ENCODE measurements around the gene KERA.

KERA gene

DNA sequence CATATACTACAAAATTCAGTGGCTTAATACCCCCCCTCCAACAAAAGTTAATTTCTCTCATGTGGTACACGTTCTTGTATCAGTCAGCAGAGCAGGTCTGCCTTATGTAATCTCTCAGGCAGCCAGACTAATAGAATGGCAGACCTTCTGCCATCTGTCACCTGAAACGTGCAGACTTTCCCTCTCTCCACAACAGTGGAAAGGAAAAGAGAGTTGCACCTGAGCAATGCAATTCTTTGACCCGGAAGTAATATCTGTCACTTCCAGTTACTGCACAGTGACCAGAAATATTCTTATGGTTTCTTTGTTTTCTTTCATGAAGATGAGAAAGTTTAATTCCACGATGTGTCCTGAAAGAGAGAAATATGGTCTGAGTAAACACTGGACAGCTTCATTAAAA, 14.4 kb downstream of the KERA start:
- H3K27ac ChIP-seq, result no peak overlapping the region
- no peaks in the 10 kb centered on the region for H3K36me3 ChIP-seq (ENCODE audit: insufficient read depth, low read length)
- no peak for DNase-seq (ENCODE audit: low read depth, low spot score)
- H3K9ac ChIP-seq (ENCODE audit: insufficient read length), result no peak overlapping the region
- H3K9me3 ChIP-seq (ENCODE audit: low read depth, low read length), result no peaks in the 10 kb centered on the region
- no peak overlapping the region for H3K4me3 ChIP-seq
- TF ChIP-seq POLR2AphosphoS5 (IDR thresholded peaks at IDR 0.05; ENCODE audit: borderline replicate concordance, low read depth, low read length) (no peak), FOXP2 (optimal IDR thresholded peaks at IDR 0.05; ENCODE audit: control extremely low read depth, extremely low read length, insufficient read depth) (no peak), EZH2 (IDR thresholded peaks at IDR 0.05) (no peak)

DNA sequence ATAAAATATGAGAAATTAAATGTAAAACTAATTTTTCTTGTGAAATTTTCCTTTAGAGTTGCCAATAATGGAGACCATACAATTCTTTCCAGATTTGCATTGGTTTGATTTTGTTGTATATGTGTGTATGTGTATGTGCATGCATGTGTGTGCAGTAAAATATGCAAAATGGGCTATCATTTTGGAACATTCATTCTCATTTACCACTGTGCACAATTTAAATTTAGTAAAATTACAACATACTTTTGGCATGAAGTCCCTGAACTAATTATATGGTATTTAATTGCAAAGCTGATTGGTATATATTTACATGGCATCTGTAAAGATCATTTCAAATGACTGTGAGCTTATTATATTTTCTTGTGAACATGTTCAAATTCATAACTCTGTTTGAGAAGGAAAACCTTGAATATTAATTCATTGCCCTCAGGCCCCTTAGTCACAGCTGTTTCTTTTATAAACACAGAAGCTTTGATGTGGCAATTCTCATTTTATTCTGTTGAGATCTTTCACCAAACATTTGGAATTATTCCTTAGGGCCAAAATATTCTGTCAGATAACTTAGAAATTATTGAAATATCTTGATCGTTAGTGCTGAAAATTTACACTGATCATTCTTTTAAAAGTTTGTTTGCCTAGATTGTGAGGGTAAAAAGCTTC, 17.6 kb downstream of the KERA start:
- H3K4me3 ChIP-seq, result peak overlapping the region; percentile 56
- H3K36me3 ChIP-seq (ENCODE audit: insufficient read depth, low read length), result no peaks in the 10 kb centered on the region
- H3K27ac ChIP-seq, result peak overlapping the region; percentile 67
- DNase-seq (ENCODE audit: low read depth, low spot score), result peak; percentile 90
- no peak for TF ChIP-seq EZH2 (IDR thresholded peaks at IDR 0.05)
- no peak for TF ChIP-seq FOXP2 (optimal IDR thresholded peaks at IDR 0.05; ENCODE audit: control extremely low read depth, extremely low read length, insufficient read depth)
- TF ChIP-seq POLR2AphosphoS5 (IDR thresholded peaks at IDR 0.05; ENCODE audit: borderline replicate concordance, low read depth, low read length), result peak; percentile 56; the same call in 1 of the 2 replicates
- no peak overlapping the region for H3K9ac ChIP-seq (ENCODE audit: insufficient read length)
- no peaks in the 10 kb centered on the region for H3K9me3 ChIP-seq (ENCODE audit: low read depth, low read length)

DNA sequence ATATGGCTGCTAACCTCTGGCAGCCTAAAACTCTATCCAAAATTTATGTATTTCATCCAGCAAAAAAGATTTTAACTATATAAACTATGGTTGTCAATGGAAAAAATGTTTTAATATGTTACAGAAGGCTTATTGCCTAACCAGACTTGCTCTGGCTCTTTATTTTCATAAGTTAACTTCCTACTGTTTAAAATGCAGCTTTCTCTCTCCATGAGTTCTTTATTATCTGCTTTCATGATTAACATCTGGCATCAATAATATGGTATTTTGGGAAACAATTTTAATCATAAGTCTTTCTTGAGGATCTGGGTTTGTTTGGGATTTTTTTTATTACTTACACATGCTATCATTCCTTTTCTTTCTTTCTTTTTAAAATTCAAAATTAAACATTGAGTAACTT, 20.5 kb downstream of the KERA start:
- TF ChIP-seq EZH2 (IDR thresholded peaks at IDR 0.05) (no peak), POLR2AphosphoS5 (IDR thresholded peaks at IDR 0.05; ENCODE audit: borderline replicate concordance, low read depth, low read length) (peak; percentile 83; the same call in 1 of the 2 replicates)
- Histone ChIP-seq H3K27ac (peak overlapping the region; percentile 97), H3K9me3 (ENCODE audit: low read depth, low read length) (no peaks in the 10 kb centered on the region), H3K9ac (ENCODE audit: insufficient read length) (no peak overlapping the region), H3K36me3 (ENCODE audit: insufficient read depth, low read length) (no peaks in the 10 kb centered on the region; the same call in 1 of the 2 replicates), H3K4me3 (peak overlapping the region; percentile 62)
- peak; percentile 93 for DNase-seq (ENCODE audit: low read depth, low spot score)

DNA sequence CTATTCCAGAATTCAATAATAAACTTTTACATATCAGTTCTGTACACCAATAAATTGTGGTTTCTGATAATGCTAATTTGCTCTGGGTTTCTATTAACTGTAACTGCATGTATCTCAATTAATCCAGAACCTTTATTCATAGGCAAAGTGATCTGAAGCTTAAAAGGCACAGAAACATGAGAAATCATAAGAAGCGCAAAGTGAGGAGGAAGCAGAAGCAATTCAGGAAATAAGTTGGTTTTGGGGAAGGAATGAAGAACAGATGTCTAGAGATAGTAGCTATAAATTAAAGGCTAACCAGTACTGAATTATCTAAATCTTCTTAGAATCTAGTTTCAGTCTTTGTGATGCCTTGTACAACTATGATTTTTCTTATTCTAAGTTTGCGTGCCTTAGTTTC, 24.6 kb downstream of the KERA start:
- Histone ChIP-seq H3K9ac (ENCODE audit: insufficient read length) (no peak overlapping the region), H3K36me3 (ENCODE audit: insufficient read depth, low read length) (no peaks in the 10 kb centered on the region; the same call in 1 of the 2 replicates), H3K4me3 (0 out of 2 replicates have a peak overlapping the region, but pooled peaks have one; percentile 5), H3K27ac (peak overlapping the region; percentile 52; the same call in 1 of the 2 replicates), H3K9me3 (ENCODE audit: low read depth, low read length) (no peaks in the 10 kb centered on the region)
- peak; percentile 65 for DNase-seq (ENCODE audit: low read depth, low spot score)
- peak; percentile 15; the same call in 1 of the 2 replicates for TF ChIP-seq POLR2AphosphoS5 (IDR thresholded peaks at IDR 0.05; ENCODE audit: borderline replicate concordance, low read depth, low read length)
- no peak for TF ChIP-seq FOXP2 (optimal IDR thresholded peaks at IDR 0.05; ENCODE audit: control extremely low read depth, extremely low read length, insufficient read depth)

DNA sequence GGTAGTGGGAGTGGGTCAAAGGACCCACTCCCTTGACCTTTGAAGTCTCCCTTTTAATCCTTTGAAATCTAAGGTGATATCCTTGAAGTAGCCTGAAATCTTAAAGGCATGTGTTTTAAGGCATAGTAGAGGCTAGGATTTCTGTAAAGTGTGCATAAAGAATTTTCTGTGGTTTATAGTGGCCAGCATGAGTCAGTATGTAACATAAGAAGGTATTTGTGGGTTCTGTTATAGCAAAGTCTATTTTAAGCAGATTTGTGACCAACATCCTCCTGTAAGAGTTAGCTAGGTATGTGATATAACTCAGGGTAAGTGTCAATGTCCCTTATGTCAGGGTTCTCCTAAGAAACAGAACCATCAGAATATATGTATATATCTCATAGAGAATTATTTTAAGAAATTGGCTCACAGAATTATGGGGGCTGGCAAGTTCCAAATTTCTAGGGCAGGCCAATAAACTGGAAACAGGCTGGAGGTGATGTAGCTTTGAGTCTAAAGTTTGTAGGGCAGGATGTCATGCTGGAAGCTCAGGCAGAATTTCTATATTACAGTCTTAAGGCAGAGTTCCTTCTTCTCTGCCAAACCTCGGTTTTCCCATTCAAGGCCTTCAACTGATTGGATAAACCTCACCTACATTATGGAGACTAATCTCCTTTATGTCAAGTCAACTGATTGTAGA, 34.4 kb downstream of the KERA start:
- H3K36me3 ChIP-seq (ENCODE audit: insufficient read depth, low read length), result no peaks in the 10 kb centered on the region
- TF ChIP-seq POLR2AphosphoS5 (IDR thresholded peaks at IDR 0.05; ENCODE audit: borderline replicate concordance, low read depth, low read length), result no peak
- TF ChIP-seq FOXP2 (optimal IDR thresholded peaks at IDR 0.05; ENCODE audit: control extremely low read depth, extremely low read length, insufficient read depth), result no peak
- TF ChIP-seq EZH2 (IDR thresholded peaks at IDR 0.05), result no peak
- H3K9ac ChIP-seq (ENCODE audit: insufficient read length), result no peak overlapping the region
- H3K4me3 ChIP-seq, result no peak overlapping the region
- no peak overlapping the region for H3K27ac ChIP-seq
- DNase-seq (ENCODE audit: low read depth, low spot score), result no peak
- no peaks in the 10 kb centered on the region for H3K9me3 ChIP-seq (ENCODE audit: low read depth, low read length)

DNA sequence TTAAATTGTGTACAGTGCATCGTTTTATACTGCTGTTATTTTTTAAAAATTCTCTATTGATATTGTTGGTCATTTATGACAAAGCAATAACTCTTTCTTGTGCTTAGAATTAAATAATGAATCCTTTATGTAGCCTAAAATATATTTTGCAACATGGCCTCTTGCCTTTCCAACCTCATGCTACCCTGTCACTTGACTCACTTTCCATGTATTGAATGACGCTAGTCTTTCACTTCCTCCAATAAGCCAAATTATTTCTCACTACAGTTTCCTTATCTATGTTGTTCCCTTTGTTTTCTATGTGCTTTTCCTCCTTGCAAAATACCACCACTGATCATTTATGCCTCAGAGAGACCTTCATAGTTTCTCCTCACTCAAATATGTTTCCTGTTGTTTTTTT, 36.7 kb downstream of the KERA start:
- Histone ChIP-seq H3K36me3 (ENCODE audit: insufficient read depth, low read length) (no peaks in the 10 kb centered on the region), H3K27ac (no peak overlapping the region), H3K9ac (ENCODE audit: insufficient read length) (no peak overlapping the region), H3K9me3 (ENCODE audit: low read depth, low read length) (no peaks in the 10 kb centered on the region), H3K4me3 (no peak overlapping the region)
- no peak for TF ChIP-seq EZH2 (IDR thresholded peaks at IDR 0.05)
- no peak for TF ChIP-seq FOXP2 (optimal IDR thresholded peaks at IDR 0.05; ENCODE audit: control extremely low read depth, extremely low read length, insufficient read depth)
- no peak for TF ChIP-seq POLR2AphosphoS5 (IDR thresholded peaks at IDR 0.05; ENCODE audit: borderline replicate concordance, low read depth, low read length)
- DNase-seq (ENCODE audit: low read depth, low spot score), result no peak

DNA sequence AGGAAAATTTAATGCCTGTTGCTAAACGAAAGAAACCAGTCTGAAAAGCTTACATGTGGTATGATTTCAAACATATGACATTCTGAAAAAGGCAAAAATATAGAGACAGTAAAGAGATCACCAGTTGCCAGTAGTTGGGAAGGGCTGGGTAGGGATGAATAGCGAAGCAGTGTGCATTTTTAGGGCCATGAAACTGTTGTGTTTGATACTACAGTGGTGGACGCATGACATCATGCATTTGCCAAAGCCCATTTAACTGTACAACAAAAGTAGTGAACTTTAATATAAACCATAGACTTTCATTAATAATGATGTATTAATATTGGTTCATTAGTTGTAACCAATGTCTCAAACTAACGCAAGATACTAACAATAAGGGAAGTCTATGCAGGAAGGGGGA, 38.4 kb downstream of the KERA start:
- no peak for TF ChIP-seq POLR2AphosphoS5 (IDR thresholded peaks at IDR 0.05; ENCODE audit: borderline replicate concordance, low read depth, low read length)
- no peak for TF ChIP-seq FOXP2 (optimal IDR thresholded peaks at IDR 0.05; ENCODE audit: control extremely low read depth, extremely low read length, insufficient read depth)
- no peak for TF ChIP-seq EZH2 (IDR thresholded peaks at IDR 0.05)
- H3K4me3 ChIP-seq, result no peak overlapping the region
- H3K9me3 ChIP-seq (ENCODE audit: low read depth, low read length), result no peaks in the 10 kb centered on the region; the same call in 1 of the 2 replicates
- no peaks in the 10 kb centered on the region; the same call in 1 of the 2 replicates for H3K36me3 ChIP-seq (ENCODE audit: insufficient read depth, low read length)
- H3K27ac ChIP-seq, result no peak overlapping the region
- no peak overlapping the region for H3K9ac ChIP-seq (ENCODE audit: insufficient read length)
- DNase-seq (ENCODE audit: low read depth, low spot score), result no peak

DNA sequence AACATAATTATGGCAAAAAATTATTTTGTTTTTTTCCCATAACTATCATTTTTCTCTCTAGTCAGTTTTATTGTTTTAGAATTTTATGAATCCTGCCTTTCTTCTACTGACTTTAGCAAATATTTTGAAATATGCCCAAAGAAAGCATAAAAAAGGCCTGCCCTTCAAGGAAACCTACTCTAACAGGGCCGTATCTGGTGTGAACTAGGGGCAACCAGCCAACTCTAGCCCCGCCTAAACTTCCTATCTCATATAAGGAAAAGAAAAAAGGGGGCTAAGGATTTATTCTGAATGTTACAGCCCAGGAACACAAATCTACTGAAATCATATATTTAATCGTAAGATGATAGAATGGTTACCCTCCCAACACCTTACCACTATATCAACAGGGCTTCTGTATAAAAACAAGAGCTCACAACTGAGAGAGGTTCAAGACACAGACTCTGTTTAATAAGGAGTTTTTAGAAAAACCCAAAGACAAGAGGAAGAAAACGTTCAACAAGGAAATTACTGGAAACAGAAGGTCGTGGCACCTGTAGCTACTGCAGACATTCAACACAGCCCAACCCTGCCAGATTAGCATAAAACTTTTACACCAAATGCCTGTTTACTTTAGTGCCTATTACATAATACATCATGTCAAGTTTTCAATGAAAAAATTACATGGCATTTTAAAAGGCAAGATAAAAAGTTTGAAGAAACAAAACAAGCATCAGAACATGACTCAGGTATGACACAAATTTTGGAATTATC, 40.1 kb downstream of the KERA start:
- Histone ChIP-seq H3K4me3 (no peak overlapping the region), H3K9ac (ENCODE audit: insufficient read length) (no peak overlapping the region), H3K9me3 (ENCODE audit: low read depth, low read length) (no peaks in the 10 kb centered on the region; the same call in 1 of the 2 replicates), H3K36me3 (ENCODE audit: insufficient read depth, low read length) (no peaks in the 10 kb centered on the region; the same call in 1 of the 2 replicates), H3K27ac (no peak overlapping the region)
- DNase-seq (ENCODE audit: low read depth, low spot score), result no peak
- TF ChIP-seq POLR2AphosphoS5 (IDR thresholded peaks at IDR 0.05; ENCODE audit: borderline replicate concordance, low read depth, low read length), result no peak
- TF ChIP-seq EZH2 (IDR thresholded peaks at IDR 0.05), result no peak
- no peak for TF ChIP-seq FOXP2 (optimal IDR thresholded peaks at IDR 0.05; ENCODE audit: control extremely low read depth, extremely low read length, insufficient read depth)
